Right hindlimb (tissue), 1 donor: ENCODE results near the gene FBXO41.
"Not testable (repeated sequence)": the region's sequence is repeated elsewhere in the genome, so short reads cannot be mapped to it uniquely, and the experiment has no call there.

Experiments used
- DNase-seq: peaks from one replicate; pipeline ENCODE4 v3.0.0-alpha.2; 2018

FBXO41 gene

DNA sequence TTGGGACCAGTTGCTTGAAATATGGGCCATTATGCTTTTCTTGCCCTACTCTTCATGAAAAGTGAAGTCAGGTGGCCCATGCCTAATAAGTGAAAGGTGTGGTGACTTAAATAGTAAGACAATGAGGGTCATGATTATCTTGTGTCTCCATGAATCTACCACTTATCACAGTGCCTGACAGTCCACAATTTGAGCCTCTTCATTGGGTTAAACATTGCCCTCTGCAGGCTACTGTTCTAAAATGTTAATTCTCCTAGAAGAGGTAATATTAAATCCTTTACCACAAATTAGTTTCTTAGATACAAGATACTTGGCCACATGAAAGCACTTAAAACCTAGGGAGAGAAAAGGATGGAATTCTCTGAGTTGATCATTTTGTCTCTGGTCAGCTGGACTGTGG is 5.0 kb upstream of the FBXO41 start:
- no peak for DNase-seq

DNA sequence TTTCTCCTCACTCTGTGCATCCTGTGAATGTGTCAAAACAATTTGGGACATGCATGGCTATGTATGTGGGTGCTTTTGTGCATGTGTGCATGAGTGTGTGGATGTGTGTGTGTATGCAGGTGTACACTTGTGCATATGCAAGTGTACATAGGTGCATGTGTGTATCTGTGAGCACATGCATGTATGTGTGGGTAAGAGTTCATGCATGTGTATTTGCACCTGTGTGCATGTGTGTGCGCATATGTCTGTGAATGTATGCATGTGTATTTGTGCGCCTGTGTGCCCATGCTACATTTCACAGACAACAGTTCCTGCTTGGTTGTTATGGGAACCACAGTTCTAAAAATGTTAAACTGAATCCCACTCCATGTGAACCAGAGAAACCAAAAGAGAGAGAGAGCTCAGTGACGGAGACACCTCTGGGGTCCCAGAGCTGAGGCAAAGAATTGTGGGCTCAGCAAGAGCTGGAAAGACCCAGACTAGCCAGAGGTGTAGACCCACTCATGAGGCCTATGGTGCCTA is 1.9 kb upstream of the FBXO41 start:
- no peak for DNase-seq

DNA sequence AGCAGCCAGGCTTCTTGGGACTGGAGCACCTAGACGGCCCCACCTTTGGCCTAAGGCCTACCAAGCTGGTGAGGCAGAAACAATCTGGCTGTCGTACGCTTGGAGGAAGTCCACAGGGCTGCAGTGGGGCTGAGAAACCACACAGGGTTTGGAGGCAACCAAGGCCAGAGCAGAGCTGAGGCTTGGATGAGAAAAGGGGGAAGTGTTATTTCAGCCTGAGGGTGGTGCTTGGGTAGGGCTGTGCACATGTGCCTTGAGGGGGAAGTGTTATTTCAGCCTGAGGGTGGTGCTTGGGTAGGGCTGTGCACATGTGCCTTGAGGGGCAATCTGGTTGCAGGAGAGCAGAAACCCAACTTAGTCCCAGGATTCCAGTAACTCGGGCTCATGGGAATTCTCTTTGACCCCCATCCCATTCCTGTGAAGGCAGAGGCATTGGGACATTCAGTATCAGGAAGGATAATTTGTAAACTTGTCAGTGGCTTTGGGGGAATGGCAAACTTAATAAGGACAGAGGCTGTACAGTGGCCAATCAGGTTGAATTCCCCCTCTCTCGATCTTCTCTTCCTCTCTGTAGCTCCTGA is 971 bp upstream of the FBXO41 start:
- no peak for DNase-seq

DNA sequence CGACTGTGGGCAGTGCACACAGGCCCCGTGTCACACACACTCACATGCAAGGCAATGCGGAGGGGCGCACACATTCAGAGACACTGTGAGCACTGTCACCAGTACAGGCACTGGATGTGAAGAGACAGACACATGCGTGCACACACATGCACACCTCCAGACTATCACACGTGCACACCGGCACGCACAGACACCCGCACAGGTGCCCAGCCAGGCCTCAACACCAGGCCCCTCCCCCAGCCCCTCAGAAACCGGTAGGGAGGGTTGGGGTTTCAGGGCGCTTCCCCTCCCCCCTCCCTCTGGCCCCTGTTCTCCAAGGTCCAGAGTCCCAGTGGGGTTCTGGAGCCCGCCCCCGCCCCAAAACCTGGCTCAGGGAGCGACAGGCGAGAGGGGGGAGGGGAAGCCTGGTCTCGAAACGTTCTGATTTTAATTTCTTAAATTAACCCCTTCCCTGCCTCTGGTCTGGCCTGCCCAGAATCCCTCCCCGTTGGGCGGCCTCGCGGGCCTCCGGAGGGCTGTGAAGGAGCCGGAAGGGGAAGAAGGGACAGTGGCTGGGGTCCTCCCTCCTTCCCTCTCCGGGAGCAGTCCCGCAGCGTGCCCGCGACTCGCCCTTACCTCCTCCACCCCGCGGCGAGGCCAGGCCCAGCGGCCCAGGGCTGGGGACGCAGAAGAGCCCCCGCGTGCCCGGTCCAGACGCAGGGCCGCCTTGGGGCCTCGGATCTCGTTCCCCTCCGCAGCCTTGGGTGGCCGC is 558 bp downstream of the FBXO41 start:
- DNase-seq = no peak

DNA sequence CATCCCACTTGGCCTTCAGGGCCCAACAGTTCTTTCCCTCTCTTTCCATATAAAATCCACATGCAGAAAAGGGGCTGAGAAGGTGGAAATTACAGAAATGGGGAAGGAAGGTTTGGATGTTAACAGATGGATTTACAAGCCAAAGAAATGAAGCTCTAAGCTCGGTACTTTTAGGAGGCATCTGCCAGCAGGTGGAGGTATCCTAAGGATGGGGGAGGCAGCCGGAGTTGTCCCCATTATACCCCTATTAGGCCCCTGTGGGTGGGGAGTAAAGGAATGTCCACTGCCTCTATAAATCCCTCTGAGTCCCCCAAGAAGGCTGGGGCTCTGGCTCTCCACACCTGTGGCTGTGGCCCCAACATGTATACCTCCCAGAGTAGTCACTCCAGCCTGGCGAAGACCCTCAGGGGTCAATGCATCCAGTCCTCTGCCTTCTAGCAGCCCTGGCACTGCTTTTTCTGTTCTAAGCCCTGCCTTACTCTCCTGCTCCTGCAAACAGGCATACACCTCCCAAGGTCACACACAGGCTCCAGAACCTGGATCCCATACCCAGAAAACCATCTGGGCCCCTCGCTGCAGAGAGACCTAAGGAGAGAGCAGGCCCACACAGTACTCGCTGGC is 1.2 kb downstream of the FBXO41 start:
- DNase-seq = no peak

- no peak for DNase-seq
Observed at GRCh38 chr2:73281244-73281643, 3.0 kb downstream of the FBXO41 start.

GRCh38 chr2:73279852-73280251 is 4.4 kb downstream of the FBXO41 start:
- no peak for DNase-seq

DNA sequence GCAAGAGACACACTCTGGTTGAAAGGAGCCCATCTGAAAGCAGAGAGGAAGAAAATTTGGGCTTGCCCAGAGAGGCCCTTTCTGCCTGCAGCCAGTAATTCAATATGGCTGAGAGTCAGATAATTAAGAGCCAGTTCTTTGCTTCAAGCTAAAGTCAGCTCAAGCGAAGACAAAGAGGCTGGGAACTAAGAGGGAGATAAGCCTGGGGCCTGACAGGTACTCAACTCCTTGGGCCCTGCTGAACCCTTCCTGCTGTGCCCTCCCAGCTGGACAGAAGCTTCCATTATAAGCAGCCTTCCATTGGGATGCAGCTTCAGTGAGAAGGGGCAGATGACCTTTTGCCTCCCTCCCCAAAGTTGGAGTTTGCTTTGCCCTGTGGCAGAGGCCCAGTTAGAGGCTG is 12.0 kb downstream of the FBXO41 start:
- DNase-seq = no peak

- no peak for DNase-seq
Observed at GRCh38 chr2:73269686-73270465, 14.4 kb downstream of the FBXO41 start.

DNA sequence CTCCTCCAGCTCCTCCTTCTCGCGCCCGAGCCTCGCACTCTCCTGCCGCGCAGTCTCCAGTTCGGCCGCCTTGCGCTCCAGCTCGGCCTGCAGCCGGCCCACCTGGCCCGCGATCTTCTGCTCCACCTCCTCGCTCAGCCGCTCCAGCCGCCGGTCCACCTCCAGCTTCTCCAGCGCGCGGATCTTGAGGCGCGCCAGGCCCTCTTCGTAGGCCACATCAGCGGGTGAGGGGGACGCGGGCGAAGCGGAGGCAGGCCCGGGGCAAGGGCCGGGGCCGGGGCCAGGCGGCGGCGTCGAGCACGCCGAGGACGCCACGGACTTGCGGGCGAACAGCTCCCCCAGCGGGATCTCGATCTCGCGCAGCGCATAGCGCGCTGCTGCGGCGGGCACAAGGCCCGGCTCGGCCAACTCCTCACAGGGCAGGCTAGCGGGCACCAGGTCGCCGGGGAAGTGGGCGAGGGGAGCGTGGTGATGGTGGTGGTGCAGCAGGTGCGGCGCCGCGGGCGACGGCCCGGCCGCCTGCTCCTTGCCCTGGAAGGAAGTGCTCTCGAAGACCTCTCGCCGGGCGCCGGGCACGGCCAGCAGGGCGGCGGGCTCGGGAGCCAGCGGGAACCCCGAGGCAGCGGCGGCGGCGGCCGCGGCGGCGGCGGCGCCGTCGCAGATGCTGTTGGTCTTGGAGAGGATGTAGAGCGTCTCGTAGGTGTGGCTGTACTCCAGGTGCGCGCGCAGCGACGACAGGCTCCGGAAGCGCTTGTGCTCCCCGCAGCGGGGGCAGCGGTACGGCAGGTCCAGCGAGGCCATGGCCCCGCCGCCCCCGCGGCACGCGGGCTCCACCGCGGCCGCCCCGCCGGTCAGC is 15.2 kb downstream of the FBXO41 start:
- DNase-seq = no peak

DNA sequence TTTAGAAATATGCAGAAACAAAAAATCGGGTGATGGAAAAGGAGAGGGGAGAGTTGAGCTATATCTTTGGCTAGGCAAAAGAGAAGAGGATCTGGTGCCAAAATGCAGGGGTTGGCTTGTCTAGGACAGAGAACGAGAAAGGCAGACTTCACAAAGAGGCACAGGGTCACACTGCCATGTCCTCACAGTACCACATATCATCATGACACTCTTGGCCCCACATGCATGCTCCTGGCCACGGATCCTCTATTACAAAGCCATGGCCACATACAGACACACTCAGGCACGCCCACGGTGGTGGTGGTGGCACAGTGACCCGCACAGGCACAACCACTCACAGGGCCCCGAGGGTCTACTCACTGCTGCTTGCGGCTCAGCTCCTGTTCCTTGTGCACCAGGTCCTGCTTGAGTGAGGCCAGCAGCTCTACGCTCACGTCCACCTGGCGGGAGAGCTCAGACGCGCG is 15.9 kb downstream of the FBXO41 start:
- no peak for DNase-seq

DNA sequence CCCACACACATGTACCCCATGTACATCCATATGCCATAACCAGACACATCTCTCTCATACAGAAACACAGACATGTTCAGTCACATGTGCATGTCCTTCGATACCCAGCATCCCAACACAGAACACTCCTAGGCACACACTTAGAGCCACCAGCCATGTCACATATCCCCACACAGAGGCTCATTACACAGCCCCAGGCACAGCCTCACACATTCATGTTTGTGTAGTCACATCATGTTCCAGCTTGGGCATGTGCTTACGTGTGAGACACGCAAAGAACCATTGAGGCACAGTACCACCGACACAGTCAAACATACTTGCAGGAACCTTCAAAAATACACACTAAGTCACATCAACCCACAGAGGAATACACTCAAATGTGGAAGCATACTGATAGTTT is 17.3 kb downstream of the FBXO41 start:
- no peak for DNase-seq

DNA sequence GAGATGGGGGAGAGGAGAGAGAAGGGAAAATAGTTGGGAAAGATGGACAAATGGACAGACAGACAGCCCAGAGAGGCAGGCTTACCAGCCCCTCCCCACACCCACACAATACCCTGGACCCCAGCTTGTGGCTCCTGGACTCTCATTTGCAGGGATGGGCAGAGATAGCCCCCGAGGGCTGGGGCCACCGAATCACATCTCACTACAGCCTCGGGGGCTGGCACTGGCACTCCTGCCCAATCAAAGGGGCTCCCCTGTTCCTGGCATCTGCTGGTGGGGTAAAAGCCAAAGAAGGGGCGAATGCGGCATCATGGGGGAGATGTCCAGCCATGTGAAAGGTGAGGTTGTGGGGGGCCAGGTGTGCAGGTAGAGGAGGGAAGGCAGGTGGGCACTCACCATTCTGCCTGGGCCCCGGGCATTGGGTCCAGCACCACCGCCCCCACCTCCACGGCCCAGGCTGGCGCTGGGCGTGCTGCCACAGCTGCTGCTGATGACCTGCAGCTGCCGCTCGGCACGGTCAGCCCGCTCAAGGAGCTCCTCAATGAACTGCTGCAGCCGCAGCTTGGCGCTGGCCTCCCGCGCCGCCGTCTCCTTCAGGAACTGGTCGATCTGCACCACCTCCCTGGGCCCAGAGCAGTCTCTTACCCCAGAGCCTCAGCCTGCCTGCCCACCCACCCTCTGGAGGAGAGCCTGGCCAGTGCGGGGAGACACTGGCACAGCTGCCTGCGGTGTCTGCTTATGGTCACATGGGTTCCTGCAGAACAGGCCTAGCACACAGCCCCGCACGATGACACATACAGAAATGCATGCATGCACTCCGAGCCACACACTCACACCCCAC is 18.0 kb downstream of the FBXO41 start:
- no peak for DNase-seq

DNA sequence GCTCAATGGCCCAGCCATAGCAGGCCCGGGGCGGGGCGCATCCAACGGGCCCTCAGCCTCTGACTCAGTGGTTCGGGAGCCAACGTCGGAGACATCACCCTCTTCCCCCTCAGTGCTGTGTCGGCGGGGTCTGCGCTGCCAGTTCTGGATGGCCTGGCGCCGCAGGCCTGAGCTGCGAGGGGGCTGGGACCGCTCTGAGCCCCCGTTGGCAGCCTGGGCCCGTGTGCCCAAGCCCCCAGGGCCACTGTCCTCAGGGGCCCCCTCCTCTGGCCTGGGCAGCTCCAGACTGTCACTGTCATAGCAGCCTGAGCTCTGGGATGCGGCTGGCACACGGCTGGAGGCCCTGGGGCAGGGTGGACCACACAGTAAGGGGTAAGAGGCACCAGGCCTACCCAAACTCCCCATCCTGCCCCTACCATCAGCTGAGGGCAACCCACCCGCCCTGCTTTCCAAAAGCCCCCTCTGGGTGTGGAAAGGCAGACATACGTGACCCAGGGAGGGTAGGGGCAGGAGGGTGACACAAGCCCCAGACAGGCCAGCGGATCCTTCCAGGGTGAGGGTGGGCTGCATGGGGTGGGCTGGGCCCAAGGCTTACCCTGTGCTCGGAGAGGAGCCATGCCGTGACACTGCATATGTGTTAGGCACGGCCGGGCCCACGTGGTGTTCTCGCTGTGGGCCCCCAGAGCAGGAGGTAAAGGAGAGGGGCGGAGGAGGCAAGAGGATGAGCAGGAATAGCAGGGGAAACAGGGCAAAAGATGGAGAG is 18.8 kb downstream of the FBXO41 start:
- no peak for DNase-seq

DNA sequence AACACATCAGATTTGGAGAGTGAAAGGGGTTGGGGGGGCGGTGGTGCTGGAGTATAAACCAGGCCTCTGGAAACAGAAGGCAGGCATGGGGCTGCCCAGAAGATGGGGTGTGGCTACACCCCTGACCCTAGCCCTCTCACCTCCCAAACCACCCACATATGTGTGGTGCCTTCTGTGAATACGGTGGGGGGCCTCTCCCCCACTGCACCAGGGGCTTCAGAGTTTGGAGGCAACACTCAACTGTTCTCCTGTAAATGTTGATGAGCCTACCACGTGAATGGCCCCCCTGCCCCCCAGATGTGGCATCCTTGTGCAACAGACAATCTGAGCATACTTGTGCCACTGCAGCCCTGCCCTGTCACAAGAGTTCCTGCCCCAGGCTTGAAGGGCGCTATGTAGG is 19.5 kb downstream of the FBXO41 start:
- DNase-seq = no peak

DNA sequence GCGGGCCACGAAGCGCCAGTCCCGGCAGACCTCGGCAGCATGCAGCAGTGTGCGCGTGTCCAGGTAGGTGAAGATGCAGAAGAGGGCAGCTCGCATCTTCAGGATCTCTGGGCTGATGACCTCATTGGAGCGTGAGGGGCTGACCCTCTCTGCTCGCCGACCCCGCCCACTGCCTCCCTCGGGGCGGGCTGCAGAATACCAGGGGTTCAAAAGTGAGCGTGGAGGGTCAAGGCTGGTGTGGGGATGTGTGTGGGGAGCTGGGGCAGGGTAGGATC is 20.0 kb downstream of the FBXO41 start:
- DNase-seq = no peak

- no peak for DNase-seq
Observed at GRCh38 chr2:73263540-73264331, 20.5 kb downstream of the FBXO41 start.

DNA sequence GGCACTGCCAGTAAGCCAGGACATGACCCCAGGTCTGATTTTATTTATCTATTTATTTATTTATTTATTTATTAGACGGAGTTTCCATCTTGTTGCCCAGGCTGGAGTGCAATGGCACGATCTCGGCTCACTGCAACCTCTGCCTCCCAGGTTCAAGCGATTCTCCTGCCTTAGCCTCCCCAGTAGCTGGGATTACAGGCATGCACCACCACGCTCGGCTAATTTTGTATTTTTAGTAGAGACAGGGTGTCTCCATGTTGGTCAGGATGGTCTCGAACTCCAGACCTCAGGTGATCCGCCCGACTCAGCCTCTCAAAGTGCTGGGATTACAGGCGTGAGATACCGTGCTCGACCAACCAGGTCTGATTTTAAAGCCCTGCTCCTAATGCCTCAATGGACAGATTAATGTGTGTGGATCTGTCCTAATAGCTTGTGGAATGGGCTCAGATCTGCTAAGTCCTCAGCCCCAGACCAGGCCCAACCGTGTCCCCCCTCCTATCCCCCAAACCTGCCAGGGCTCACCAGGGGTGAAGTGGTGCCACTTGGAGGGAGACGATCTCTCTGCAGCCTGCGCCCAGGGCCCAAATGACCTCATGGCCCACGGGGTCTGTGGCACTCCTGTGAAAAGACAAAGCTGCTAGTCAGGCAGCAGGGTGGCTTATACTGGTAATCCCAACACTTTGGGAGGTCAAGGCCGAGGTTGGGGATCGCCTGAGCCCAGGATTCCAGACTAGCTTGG is 21.4 kb downstream of the FBXO41 start:
- not testable (repeated sequence) for DNase-seq

- DNase-seq = no peak
Observed at GRCh38 chr2:73262108-73262651, 22.1 kb downstream of the FBXO41 start.
